GM21447 (cell line): ENCODE measurements around the gene GDF2.
A peak's percentile ranks its signal among the peaks of the same experiment; 100 is the strongest.

Experiments used
- ATAC-seq: cut with Tn5 transposase; IDR thresholded peaks from one replicate; pipeline ENCODE4 v1.9.1; 2021; ENCODE audit not compliant: unreplicated experiment

The GDF2 gene

GRCh38 chr10:47311193-47311931 lies 10.9 kb upstream of the GDF2 start:
- ATAC-seq = no peak

GRCh38 chr10:47311932-47312662 lies 10.2 kb upstream of the GDF2 start:
- peak; percentile 63 for ATAC-seq

- ATAC-seq = no peak
These were observed 9.6 kb upstream of the GDF2 start for GRCh38 chr10:47312663-47312995.

GRCh38 chr10:47314416-47314970 lies 7.8 kb upstream of the GDF2 start:
- no peak for ATAC-seq

GRCh38 chr10:47315421-47315820 lies 6.8 kb upstream of the GDF2 start:
- ATAC-seq = no peak

- no peak for ATAC-seq
These were observed 6.1 kb upstream of the GDF2 start for GRCh38 chr10:47316131-47316530.

- ATAC-seq = no peak
These were observed 5.0 kb upstream of the GDF2 start for GRCh38 chr10:47317251-47317650.

GRCh38 chr10:47318706-47319105 lies 3.5 kb upstream of the GDF2 start:
- no peak for ATAC-seq

- no peak for ATAC-seq
These were observed 2.5 kb upstream of the GDF2 start for GRCh38 chr10:47319784-47320183.

- ATAC-seq = no peak
These were observed 1.4 kb upstream of the GDF2 start for GRCh38 chr10:47320812-47321211.

GRCh38 chr10:47321521-47322195 lies 596 bp upstream of the GDF2 start:
- no peak for ATAC-seq

- no peak for ATAC-seq
These were observed 833 bp downstream of the GDF2 start for GRCh38 chr10:47323087-47323486.

GRCh38 chr10:47323636-47324296 lies 1.5 kb downstream of the GDF2 start:
- ATAC-seq = no peak

GRCh38 chr10:47325303-47326291 lies 3.3 kb downstream of the GDF2 start:
- ATAC-seq = no peak

GRCh38 chr10:47326306-47326926 lies 4.2 kb downstream of the GDF2 start:
- ATAC-seq = no peak

GRCh38 chr10:47326927-47327330 lies 4.7 kb downstream of the GDF2 start:
- ATAC-seq = no peak

- ATAC-seq = no peak
These were observed 7.6 kb downstream of the GDF2 start for GRCh38 chr10:47329855-47330254.

GRCh38 chr10:47330366-47330765 lies 8.1 kb downstream of the GDF2 start:
- ATAC-seq = no peak

GRCh38 chr10:47330804-47331203 lies 8.6 kb downstream of the GDF2 start:
- no peak for ATAC-seq

- no peak for ATAC-seq
These were observed 9.2 kb downstream of the GDF2 start for GRCh38 chr10:47331491-47331890.
